ENCODE results near the gene PLCH2. TPM values are rescaled to one million over a fixed set of nuclear protein-coding genes. Genes with fewer than 3 reads are reported as not detected.

Gene PLCH2
- total and polyA plus RNA-seq, 2 of the 13 experiments (the other 11 are each of a cell fraction or from before 2014, with no cell fraction given) = 0.15 to 0.67 TPM

DNA sequence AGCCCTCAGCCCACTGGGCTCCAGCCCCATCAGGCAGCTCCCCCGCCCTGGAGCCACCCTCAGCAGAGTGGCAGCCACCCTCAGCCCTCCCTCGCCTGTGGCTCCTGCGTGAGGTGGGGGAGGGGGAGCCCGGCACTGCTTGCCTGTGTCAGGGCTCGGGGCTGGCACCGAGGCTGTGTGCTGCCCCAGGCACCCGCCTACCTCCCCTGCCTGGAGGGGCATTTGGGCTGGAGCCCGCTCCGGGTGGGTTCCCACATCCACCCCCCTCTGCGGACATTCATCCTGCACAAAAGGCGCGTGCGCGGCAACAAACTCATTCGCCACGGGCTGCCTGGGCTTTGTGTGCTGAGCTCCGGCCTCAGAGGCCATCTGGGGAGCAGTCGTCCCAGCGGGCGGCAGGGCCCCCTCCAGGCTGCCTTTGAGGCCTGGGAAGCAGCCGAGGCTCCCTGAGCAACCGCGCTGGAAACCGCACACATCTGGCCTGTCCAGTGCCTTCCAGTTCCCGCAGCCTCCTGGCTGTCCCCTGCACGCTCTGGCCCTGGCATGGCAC is 67.5 kb downstream of the PLCH2 start (continued):
- TF ChIP-seq, protein P1, sequence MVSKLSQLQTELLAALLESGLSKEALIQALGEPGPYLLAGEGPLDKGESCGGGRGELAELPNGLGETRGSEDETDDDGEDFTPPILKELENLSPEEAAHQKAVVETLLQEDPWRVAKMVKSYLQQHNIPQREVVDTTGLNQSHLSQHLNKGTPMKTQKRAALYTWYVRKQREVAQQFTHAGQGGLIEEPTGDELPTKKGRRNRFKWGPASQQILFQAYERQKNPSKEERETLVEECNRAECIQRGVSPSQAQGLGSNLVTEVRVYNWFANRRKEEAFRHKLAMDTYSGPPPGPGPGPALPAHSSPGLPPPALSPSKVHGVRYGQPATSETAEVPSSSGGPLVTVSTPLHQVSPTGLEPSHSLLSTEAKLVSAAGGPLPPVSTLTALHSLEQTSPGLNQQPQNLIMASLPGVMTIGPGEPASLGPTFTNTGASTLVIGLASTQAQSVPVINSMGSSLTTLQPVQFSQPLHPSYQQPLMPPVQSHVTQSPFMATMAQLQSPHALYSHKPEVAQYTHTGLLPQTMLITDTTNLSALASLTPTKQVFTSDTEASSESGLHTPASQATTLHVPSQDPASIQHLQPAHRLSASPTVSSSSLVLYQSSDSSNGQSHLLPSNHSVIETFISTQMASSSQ (IDR thresholded peaks at IDR 0.05; ENCODE audit: low read depth) = no peak
- TF ChIP-seq, protein P1 (CRISPR knock-in tag; IDR thresholded peaks at IDR 0.05; ENCODE audit: borderline replicate concordance) = peak; percentile 49; the same call in 1 of the 2 replicates
- TF ChIP-seq, protein P2, sequence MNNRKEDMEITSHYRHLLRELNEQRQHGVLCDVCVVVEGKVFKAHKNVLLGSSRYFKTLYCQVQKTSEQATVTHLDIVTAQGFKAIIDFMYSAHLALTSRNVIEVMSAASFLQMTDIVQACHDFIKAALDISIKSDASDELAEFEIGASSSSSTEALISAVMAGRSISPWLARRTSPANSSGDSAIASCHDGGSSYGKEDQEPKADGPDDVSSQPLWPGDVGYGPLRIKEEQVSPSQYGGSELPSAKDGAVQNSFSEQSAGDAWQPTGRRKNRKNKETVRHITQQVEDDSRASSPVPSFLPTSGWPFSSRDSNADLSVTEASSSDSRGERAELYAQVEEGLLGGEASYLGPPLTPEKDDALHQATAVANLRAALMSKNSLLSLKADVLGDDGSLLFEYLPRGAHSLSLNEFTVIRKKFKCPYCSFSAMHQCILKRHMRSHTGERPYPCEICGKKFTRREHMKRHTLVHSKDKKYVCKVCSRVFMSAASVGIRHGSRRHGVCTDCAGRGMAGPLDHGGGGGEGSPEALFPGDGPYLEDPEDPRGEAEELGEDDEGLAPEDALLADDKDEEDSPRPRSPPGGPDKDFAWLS (CRISPR knock-in tag; IDR thresholded peaks at IDR 0.05; ENCODE audit: borderline replicate concordance) = 0 out of 2 replicates have a peak, but pooled peaks have one; percentile 69
- no peak for TF ChIP-seq ZNF44 (CRISPR knock-in tag; IDR thresholded peaks at IDR 0.05)
- TF ChIP-seq, protein P3, sequence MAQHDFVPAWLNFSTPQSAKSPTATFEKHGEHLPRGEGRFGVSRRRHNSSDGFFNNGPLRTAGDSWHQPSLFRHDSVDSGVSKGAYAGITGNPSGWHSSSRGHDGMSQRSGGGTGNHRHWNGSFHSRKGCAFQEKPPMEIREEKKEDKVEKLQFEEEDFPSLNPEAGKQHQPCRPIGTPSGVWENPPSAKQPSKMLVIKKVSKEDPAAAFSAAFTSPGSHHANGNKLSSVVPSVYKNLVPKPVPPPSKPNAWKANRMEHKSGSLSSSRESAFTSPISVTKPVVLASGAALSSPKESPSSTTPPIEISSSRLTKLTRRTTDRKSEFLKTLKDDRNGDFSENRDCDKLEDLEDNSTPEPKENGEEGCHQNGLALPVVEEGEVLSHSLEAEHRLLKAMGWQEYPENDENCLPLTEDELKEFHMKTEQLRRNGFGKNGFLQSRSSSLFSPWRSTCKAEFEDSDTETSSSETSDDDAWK (CRISPR knock-in tag; IDR thresholded peaks at IDR 0.05) = no peak
- TF ChIP-seq, protein P4, sequence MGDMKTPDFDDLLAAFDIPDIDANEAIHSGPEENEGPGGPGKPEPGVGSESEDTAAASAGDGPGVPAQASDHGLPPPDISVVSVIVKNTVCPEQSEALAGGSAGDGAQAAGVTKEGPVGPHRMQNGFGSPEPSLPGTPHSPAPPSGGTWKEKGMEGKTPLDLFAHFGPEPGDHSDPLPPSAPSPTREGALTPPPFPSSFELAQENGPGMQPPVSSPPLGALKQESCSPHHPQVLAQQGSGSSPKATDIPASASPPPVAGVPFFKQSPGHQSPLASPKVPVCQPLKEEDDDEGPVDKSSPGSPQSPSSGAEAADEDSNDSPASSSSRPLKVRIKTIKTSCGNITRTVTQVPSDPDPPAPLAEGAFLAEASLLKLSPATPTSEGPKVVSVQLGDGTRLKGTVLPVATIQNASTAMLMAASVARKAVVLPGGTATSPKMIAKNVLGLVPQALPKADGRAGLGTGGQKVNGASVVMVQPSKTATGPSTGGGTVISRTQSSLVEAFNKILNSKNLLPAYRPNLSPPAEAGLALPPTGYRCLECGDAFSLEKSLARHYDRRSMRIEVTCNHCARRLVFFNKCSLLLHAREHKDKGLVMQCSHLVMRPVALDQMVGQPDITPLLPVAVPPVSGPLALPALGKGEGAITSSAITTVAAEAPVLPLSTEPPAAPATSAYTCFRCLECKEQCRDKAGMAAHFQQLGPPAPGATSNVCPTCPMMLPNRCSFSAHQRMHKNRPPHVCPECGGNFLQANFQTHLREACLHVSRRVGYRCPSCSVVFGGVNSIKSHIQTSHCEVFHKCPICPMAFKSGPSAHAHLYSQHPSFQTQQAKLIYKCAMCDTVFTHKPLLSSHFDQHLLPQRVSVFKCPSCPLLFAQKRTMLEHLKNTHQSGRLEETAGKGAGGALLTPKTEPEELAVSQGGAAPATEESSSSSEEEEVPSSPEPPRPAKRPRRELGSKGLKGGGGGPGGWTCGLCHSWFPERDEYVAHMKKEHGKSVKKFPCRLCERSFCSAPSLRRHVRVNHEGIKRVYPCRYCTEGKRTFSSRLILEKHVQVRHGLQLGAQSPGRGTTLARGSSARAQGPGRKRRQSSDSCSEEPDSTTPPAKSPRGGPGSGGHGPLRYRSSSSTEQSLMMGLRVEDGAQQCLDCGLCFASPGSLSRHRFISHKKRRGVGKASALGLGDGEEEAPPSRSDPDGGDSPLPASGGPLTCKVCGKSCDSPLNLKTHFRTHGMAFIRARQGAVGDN (CRISPR knock-in tag; IDR thresholded peaks at IDR 0.05) = peak; percentile 55
- no peak for TF ChIP-seq PAF1 (CRISPR knock-in tag; IDR thresholded peaks at IDR 0.05)
- TF ChIP-seq ZNF207 (IDR thresholded peaks at IDR 0.05; ENCODE audit: borderline replicate concordance) = no peak
- TF ChIP-seq ZNF850 (CRISPR knock-in tag; conservative IDR thresholded peaks at IDR 0.05) = no peak
- 0 out of 2 replicates have a peak, but pooled peaks have one; percentile 28 for TF ChIP-seq ZNF747 (CRISPR knock-in tag; IDR thresholded peaks at IDR 0.05; ENCODE audit: borderline replicate concordance)
- TF ChIP-seq, protein P5, sequence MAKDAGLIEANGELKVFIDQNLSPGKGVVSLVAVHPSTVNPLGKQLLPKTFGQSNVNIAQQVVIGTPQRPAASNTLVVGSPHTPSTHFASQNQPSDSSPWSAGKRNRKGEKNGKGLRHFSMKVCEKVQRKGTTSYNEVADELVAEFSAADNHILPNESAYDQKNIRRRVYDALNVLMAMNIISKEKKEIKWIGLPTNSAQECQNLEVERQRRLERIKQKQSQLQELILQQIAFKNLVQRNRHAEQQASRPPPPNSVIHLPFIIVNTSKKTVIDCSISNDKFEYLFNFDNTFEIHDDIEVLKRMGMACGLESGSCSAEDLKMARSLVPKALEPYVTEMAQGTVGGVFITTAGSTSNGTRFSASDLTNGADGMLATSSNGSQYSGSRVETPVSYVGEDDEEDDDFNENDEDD (CRISPR knock-in tag; IDR thresholded peaks at IDR 0.05; ENCODE audit: borderline replicate concordance) = no peak; the same call in 1 of the 2 replicates
- TF ChIP-seq, protein P6, sequence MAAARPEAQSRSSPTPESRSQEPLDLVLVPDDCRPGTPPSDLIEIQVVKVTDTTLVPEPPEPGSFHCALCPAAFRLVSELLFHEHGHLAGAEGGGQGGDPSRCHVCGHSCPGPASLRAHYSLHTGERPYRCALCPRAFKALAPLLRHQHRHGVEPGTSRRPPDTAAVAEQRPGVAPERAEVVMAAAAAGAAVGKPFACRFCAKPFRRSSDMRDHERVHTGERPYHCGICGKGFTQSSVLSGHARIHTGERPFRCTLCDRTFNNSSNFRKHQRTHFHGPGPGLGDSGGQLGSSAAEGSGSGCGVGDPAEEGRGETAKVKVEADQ (CRISPR knock-in tag; IDR thresholded peaks at IDR 0.05; ENCODE audit: borderline replicate concordance) = 0 out of 2 replicates have a peak, but pooled peaks have one; percentile 25
- TF ChIP-seq NFRKB (IDR thresholded peaks at IDR 0.05) = no peak
- TF ChIP-seq, protein P7, sequence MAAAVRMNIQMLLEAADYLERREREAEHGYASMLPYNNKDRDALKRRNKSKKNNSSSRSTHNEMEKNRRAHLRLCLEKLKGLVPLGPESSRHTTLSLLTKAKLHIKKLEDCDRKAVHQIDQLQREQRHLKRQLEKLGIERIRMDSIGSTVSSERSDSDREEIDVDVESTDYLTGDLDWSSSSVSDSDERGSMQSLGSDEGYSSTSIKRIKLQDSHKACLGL (CRISPR knock-in tag; IDR thresholded peaks at IDR 0.05) = no peak

Data from HepG2 (cell line).